NCI-H446 (cell line): ENCODE results near the gene ASTN2.
A peak's percentile ranks its signal among the peaks of the same experiment; 100 is the strongest.

Source experiments
- DNase-seq, 2 experiments: peaks; one replicate each; lab custom pipeline; 2025; lab: John Stamatoyannopoulos, UW

Gene ASTN2

GRCh38 chr9:116566677-116567488 lies 848.0 kb downstream of the ASTN2 start:
- DNase-seq, result no peak

GRCh38 chr9:116565986-116566385 lies 848.9 kb downstream of the ASTN2 start:
- DNase-seq, result no peak

- DNase-seq, result no peak
Measured at GRCh38 chr9:116564266-116564793, 850.5 kb downstream of the ASTN2 start.

GRCh38 chr9:116558818-116559540 lies 855.9 kb downstream of the ASTN2 start:
- DNase-seq, result no peak

DNA sequence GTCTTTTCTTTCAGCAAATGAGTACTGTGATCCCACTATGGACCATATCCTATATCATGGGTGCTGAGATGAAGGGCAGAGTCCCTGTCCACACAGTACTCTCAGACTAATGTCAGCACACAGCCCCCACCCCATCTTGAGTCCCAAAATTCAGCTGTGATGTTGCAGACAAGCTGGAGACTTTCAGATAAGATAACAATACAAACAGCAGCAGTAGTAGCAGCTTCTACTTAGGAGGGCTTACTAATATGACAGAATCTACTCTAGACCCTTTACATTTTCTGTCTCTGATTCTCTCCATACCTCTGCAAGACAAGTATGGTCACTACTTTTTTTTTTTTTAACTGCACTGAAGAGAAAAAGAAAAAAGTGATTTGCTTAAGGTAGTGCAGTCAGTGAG lies 856.8 kb downstream of the ASTN2 start:
- no peak for DNase-seq

GRCh38 chr9:116555556-116556155 lies 859.2 kb downstream of the ASTN2 start:
- DNase-seq, result peak in 1 of 2 experiments; percentile 43

DNA sequence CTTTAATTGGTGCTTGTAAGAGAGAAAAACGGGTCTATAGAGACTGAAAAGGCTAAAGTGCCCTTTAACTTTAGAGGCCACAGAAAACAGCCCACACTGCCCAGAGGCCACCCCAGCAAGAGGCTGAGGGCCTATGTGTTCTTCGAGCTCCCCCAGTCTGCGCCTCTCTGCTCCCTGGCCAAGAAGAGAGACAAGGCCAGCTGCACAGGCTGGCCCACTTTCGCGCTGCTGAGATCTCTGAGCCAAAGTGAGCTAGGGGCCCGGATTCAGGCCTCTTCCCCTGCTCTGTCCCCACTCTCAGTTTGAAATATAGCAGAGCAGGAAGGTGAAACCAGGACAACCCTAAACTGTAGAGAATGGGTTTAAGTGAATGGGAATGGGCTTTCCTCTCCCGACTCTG lies 859.7 kb downstream of the ASTN2 start:
- DNase-seq, result no peak

- DNase-seq, result peak; percentile 26 to 45
Measured at GRCh38 chr9:116550696-116551436, 864.0 kb downstream of the ASTN2 start.

- no peak for DNase-seq
Measured at GRCh38 chr9:116549786-116550660, 864.8 kb downstream of the ASTN2 start.

DNA sequence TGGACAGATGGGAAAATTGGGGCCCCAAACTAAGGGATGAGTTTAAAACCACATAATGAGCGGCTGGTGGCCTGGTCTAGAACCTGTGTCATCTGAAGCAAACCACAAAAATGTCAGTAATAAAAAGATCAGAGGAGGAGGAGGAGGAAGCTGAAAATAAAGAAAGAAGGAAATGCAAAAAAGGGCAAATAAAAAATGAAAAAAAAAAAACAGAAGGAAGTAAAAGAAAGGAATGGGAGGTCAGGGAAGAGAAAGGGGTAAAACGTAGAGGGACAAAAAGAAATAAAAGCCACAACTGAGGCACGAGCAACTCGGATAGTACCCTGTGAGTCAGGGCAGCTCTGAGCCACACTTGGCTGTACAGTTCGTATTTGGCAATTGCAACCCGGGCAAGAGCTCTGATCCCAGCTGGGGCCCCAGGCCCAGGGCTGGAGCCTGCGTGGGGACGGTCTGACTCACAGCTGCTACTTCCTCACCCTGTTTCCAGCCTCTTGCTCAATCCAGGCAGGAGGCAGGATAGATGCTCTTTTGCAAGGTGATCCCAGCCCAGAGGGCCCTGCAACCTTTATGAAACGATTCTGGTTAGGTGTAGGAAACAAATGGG lies 865.7 kb downstream of the ASTN2 start:
- peak in 1 of 2 experiments; percentile 55 for DNase-seq

DNA sequence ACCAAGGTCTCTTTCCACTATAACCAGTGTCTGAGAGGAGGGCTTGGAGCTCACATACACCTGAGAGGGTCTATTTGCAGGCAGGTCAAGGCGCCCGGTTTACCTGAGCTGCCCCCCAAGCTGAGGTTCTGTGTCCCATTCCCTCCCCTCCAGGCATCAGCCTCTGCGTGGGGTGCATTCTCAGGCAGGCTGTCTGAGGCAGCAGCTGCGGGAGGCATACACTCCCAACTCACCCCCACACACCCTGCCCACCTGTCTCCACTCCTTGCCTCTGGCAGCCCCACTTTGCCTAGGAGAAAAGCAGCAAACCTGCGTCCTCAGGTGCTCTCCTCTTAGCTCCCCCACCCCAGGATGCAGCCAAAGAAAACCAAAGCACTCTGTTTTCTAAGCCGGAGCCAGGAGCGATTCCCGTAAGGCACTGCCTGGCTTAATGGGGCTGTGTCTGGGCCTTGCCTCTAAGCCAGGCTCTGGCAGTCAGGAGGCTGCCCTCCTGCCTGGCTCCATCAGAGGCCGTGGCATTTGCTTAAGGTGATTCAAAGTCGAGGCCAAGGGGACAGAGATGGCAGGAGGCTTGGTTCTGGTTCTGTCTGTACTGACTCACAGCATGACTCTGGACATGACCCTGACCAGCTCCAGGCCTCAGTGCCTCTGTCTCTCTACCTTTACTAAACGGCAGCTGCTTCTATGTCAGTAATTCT lies 867.0 kb downstream of the ASTN2 start:
- no peak for DNase-seq

GRCh38 chr9:116546711-116547581 lies 867.9 kb downstream of the ASTN2 start:
- no peak for DNase-seq

DNA sequence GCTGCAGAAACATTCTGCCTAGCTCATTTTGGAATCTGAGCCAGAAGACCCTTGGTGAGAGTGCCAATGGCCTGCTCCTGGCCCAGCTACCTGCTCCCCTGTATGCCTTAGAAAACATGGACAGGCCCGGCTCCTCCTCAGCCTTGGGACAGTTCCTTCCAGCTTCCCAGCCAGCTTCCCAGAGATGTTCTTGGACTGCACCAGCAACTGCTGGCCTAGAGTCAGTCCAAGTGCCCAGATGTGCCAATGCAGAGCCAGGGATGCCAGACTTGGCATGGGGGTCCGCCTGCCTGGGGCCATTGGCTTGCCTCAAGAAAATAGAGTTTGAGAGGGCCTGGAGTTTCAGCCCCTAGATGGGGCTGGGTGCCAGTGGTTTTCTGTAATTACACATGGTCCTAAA lies 870.0 kb downstream of the ASTN2 start:
- peak in 1 of 2 experiments; percentile 23 for DNase-seq

- no peak for DNase-seq
Measured at GRCh38 chr9:116543731-116544400, 871.0 kb downstream of the ASTN2 start.

GRCh38 chr9:116541402-116541801 lies 873.5 kb downstream of the ASTN2 start:
- DNase-seq, result no peak

DNA sequence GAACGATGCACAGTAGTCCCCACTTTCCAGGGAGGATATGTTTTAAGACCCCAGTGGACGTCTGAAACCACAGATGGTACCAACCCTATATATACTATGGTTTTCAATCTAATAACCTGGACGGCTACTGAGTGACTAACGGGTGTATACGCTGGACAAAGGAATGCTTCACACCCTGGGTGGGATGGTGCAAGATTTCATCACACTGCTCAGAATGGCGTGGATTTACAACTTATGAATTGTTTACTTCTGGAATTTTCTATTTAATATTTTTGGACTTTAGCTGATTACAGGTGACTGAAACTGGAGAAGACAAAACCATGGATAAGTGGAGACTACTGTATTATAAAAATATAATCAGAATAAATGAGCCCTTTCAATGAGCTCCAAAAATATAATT lies 875.3 kb downstream of the ASTN2 start:
- DNase-seq, result no peak

DNA sequence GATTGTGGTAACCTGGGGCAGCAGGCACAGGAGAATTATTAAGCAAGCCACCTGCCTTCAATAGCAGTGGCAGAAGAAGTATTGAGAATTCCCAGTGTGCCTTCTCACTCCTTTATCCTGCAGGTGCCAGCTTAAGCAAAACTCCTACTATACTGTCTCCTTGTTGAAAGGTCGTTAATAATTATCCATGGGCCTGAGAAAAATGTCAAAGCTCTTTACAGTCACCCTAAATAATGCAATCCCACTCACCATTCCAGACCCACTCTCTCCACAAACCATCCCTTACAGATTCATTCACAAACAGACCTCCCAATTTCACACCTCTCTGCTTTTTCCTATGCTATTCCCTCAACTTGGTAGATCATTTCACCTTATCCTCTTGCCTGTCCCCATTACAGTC lies 889.2 kb downstream of the ASTN2 start:
- DNase-seq, result no peak

GRCh38 chr9:116524778-116525470 lies 889.9 kb downstream of the ASTN2 start:
- DNase-seq, result no peak
